SK-N-SH (cell line): Measurements from ENCODE around the gene ARHGEF28. TPM values are rescaled to one million over a fixed set of nuclear protein-coding genes. Genes with fewer than 3 reads are reported as not detected.

ENCODE experiments used
- CTCF ChIA-PET: fragments of 300-600, 350-600 bp; formaldehyde crosslinking; extraction: SDS; loops from one replicate; lab custom pipeline; 2021; lab: Yijun Ruan, JAX
- POLR2A ChIA-PET: fragments of 350-600 bp; sonication (Branson Sonifier 250); formaldehyde crosslinking; extraction: SDS; loops from one replicate; lab custom pipeline; 2020; ENCODE audit warnings: antibody characterized with exemption, inconsistent platforms; lab: Yijun Ruan, JAX
- DNase-seq: peaks from one replicate; pipeline ENCODE4 v3.0.0; 2012
- H2AFZ ChIP-seq: fragments of 200-600 bp; sonication (generic); 2 replicates; pipeline ENCODE4 v1.8.1; 2016; ENCODE audit warnings: antibody characterized with exemption, mild to moderate bottlenecking, low read depth
- H3F3A ChIP-seq: fragments of 200-600 bp; sonication (generic); replicated peaks from 2 replicates; pipeline ENCODE3; 2016; ENCODE audit warnings: antibody characterized with exemption, mild to moderate bottlenecking; ENCODE audit not compliant: insufficient read depth
- H3K27ac ChIP-seq, 2 experiments: fragments of 200-500 bp in 1 of 2; fragments of 200-600 bp in 1 of 2; sonication (Bioruptor generic) in 1 of 2; sonication (generic), shearing (Covaris generic) in 1 of 2; 2 replicates each; pipeline versions ENCODE4 v1.5.1 to v1.6.1; 2014 to 2016; ENCODE audit warnings: low read depth in 2 of 2, inconsistent platforms in 1 of 2, low read length in 1 of 2, mild to moderate bottlenecking in 1 of 2, mixed read lengths in 1 of 2
- H3K27me3 ChIP-seq: fragments of 200-600 bp; sonication (generic), shearing (Covaris generic); 2 replicates; pipeline ENCODE4 v1.6.1; 2016; ENCODE audit warnings: mixed run types; ENCODE audit not compliant: insufficient read depth
- H3K36me3 ChIP-seq, 2 experiments: fragments of 200-500 bp in 1 of 2; fragments of 200-600 bp in 1 of 2; sonication (Bioruptor generic) in 1 of 2; sonication (generic) in 1 of 2; replicated peaks in 1 of 2; 2 replicates each; pipeline versions ENCODE3 to v1.5.1; 2014 to 2016; ENCODE audit warnings: low read length in 1 of 2, mild to moderate bottlenecking in 1 of 2; ENCODE audit not compliant: insufficient read depth in 2 of 2, control insufficient read depth in 1 of 2
- H3K4me1 ChIP-seq, 2 experiments: fragments of 200-500 bp in 1 of 2; fragments of 200-600 bp in 1 of 2; sonication (Bioruptor generic) in 1 of 2; sonication (generic), shearing (Covaris generic) in 1 of 2; 2 replicates each; pipeline versions ENCODE4 v1.5.1 to v1.6.1; 2014 to 2016; ENCODE audit warnings: low read depth in 1 of 2, low read length in 1 of 2, mixed run types in 1 of 2; ENCODE audit not compliant: insufficient read depth in 2 of 2, control insufficient read depth in 1 of 2
- H3K4me2 ChIP-seq: fragments of 200-600 bp; sonication (generic), shearing (Covaris generic); 2 replicates; pipeline ENCODE4 v1.6.1; 2017; ENCODE audit warnings: mixed run types
- H3K4me3 ChIP-seq, 2 experiments: fragments of 200-500 bp in 1 of 2; fragments of 200-600 bp in 1 of 2; sonication (Bioruptor generic) in 1 of 2; sonication (generic), shearing (Covaris generic) in 1 of 2; 2 replicates each; pipeline versions ENCODE4 v1.5.1 to v1.8.1; 2014 to 2016; ENCODE audit warnings: low read depth in 2 of 2, inconsistent platforms in 1 of 2, low read length in 1 of 2, mild to moderate bottlenecking in 1 of 2, mixed read lengths in 1 of 2, moderate library complexity in 1 of 2
- H3K79me2 ChIP-seq: fragments of 200-600 bp; sonication (generic); 2 replicates; pipeline ENCODE4 v1.8.1; 2017; ENCODE audit warnings: mild to moderate bottlenecking; ENCODE audit not compliant: insufficient read depth
- H3K9ac ChIP-seq: fragments of 200-600 bp; sonication (generic); 2 replicates; pipeline ENCODE4 v1.6.1; 2017; ENCODE audit warnings: mixed run types
- H3K9me2 ChIP-seq: fragments of 200-600 bp; sonication (generic); 2 replicates; pipeline ENCODE4 v1.6.1; 2017; ENCODE audit warnings: mixed run types
- H3K9me3 ChIP-seq: fragments of 200-600 bp; sonication (generic); 2 replicates; pipeline ENCODE4 v1.6.1; 2017; ENCODE audit warnings: mixed run types, mild to moderate bottlenecking, moderate library complexity
- H4K20me1 ChIP-seq: fragments of 200-600 bp; sonication (generic); 2 replicates; pipeline ENCODE4 v1.6.1; 2017; ENCODE audit warnings: mild to moderate bottlenecking, mixed run types; ENCODE audit not compliant: insufficient read depth
- EP300 ChIP-seq, 2 experiments: IDR thresholded peaks; 2 replicates each; pipeline versions ENCODE4 v1.4.0 to v1.6.1; 2012; ENCODE audit warnings: borderline replicate concordance in 1 of 2, low read depth in 1 of 2, low read length in 1 of 2
- EZH2phosphoT487 ChIP-seq: fragments of 200-600 bp; sonication (generic); IDR thresholded peaks from 2 replicates; pipeline ENCODE4 v1.6.1; 2017; ENCODE audit warnings: low read depth, mixed run types, mild to moderate bottlenecking, antibody characterized with exemption, moderate library complexity, borderline replicate concordance
- FOSL2 ChIP-seq: IDR thresholded peaks from 2 replicates; pipeline ENCODE4 v1.4.0; 2012; ENCODE audit warnings: low read depth, mild to moderate bottlenecking, moderate library complexity, borderline replicate concordance
- FOXM1 ChIP-seq: IDR thresholded peaks from 2 replicates; pipeline ENCODE4 v1.4.0; 2012; ENCODE audit warnings: low read depth, mild to moderate bottlenecking
- GABPA ChIP-seq: IDR thresholded peaks from 2 replicates; pipeline ENCODE4 v1.4.0; 2012; ENCODE audit warnings: low read depth, mild to moderate bottlenecking
- JUND ChIP-seq: IDR thresholded peaks from 2 replicates; pipeline ENCODE4 v1.4.0; 2012
- MAX ChIP-seq: IDR thresholded peaks from 2 replicates; pipeline ENCODE4 v1.4.0; 2012; ENCODE audit warnings: low read depth
- MEF2A ChIP-seq: IDR thresholded peaks from 2 replicates; pipeline ENCODE4 v1.4.0; 2012; ENCODE audit warnings: low read depth, borderline replicate concordance
- NFIC ChIP-seq: IDR thresholded peaks from 2 replicates; pipeline ENCODE4 v1.4.0; 2012; ENCODE audit warnings: borderline replicate concordance
- RAD21 ChIP-seq: IDR thresholded peaks from 2 replicates; pipeline ENCODE4 v1.6.1; 2012; ENCODE audit warnings: mild to moderate bottlenecking, low read length
- REST ChIP-seq: IDR thresholded peaks from 2 replicates; pipeline ENCODE4 v1.6.1; 2012; ENCODE audit warnings: mild to moderate bottlenecking, low read depth, low read length, moderate library complexity
- RFX5 ChIP-seq: IDR thresholded peaks from 2 replicates; pipeline ENCODE4 v1.6.1; 2012; ENCODE audit warnings: mild to moderate bottlenecking, improper control_type of control experiment, low read length
- SMC3 ChIP-seq: IDR thresholded peaks from 2 replicates; pipeline ENCODE4 v1.6.1; 2012; ENCODE audit warnings: low read depth, low read length, improper control_type of control experiment
- TAF1 ChIP-seq: IDR thresholded peaks from 2 replicates; pipeline ENCODE4 v1.6.1; 2012; ENCODE audit warnings: low read depth, mild to moderate bottlenecking, low read length, moderate library complexity, borderline replicate concordance
- TEAD4 ChIP-seq: IDR thresholded peaks from 2 replicates; pipeline ENCODE4 v1.4.0; 2012; ENCODE audit warnings: mild to moderate bottlenecking, borderline replicate concordance; ENCODE audit not compliant: insufficient read depth
- YY1 ChIP-seq: IDR thresholded peaks from 2 replicates; pipeline ENCODE4 v1.4.0; 2012; ENCODE audit warnings: low read depth, mild to moderate bottlenecking
- ZBTB33 ChIP-seq: IDR thresholded peaks from 2 replicates; pipeline ENCODE4 v1.4.0; 2012; ENCODE audit warnings: low read depth, borderline replicate concordance
- WGBS: methylation state at CpG from one replicate; pipeline ENCODE4 v1.1.6; 2017; ENCODE audit warnings: low lambda C conversion rate; 5-methylcytosine and 5-hydroxymethylcytosine counted together
- polyA plus RNA-seq, 3 experiments: library from polyadenylated mRNA; depleted of rRNA; stranded (reverse); fragments of >200 nt; gene quantifications; 2 replicates each; pipeline ENCODE4 v1.2.3, GENCODE V29; 2012

Gene ARHGEF28
- polyA plus RNA-seq, 1 of the 3 experiments (the other 2 are of a cell fraction), result 4.2 TPM

- ChIA-PET CTCF (interaction anchor here (0.8 to 1.0 kb wide), 2 partner anchors 58 to 91 kb away, joined by 3 read pairs; no protein-coding TSS in a partner anchor), POLR2A (no interaction called here)
- no peak overlapping the region for H3K4me2 ChIP-seq
- H3K36me3 ChIP-seq, result no peaks in the 10 kb centered on the region
- no peaks in the 10 kb centered on the region for H3K9me2 ChIP-seq
- H2AFZ ChIP-seq, result no peak overlapping the region
- peaks cover 5% of the 10 kb centered on the region; the same call in 1 of the 2 replicates for H3K79me2 ChIP-seq
- no peaks in the 10 kb centered on the region for H3F3A ChIP-seq
- no peaks in the 10 kb centered on the region for H4K20me1 ChIP-seq
- no peak for DNase-seq
- H3K27ac ChIP-seq, result no peak overlapping the region
- H3K27me3 ChIP-seq, result no peaks in the 10 kb centered on the region
- H3K9ac ChIP-seq, result no peak overlapping the region
- WGBS, result 96% methylated on average over 4 of the region's 4 CpGs
- no peak overlapping the region for H3K4me3 ChIP-seq
- TF ChIP-seq EP300 (IDR thresholded peaks at IDR 0.05; ENCODE audit: borderline replicate concordance in 1 of 2, low read depth in 1 of 2, low read length in 1 of 2) (no peak), YY1 (no peak), RFX5 (no peak), TEAD4 (no peak), NFIC (no peak), REST (no peak), SMC3 (no peak), JUND (no peak), MAX (no peak), GABPA (no peak)
- H3K4me1 ChIP-seq, result no peaks in the 10 kb centered on the region; a peak in 1 of 4 replicates
- H3K9me3 ChIP-seq, result no peaks in the 10 kb centered on the region
Observed at GRCh38 chr5:73735032-73735734, 109.2 kb downstream of the ARHGEF28 start.

GRCh38 chr5:73739650-73740049, 113.7 kb downstream of the ARHGEF28 start:
- Histone ChIP-seq H3K9me3 (0 out of 2 replicates have a peak, but pooled peaks cover 5% of the 10 kb centered on the region), H3K4me1 (no peaks in the 10 kb centered on the region), H4K20me1 (no peaks in the 10 kb centered on the region), H3K36me3 (no peaks in the 10 kb centered on the region), H3K27ac (no peak overlapping the region), H3K79me2 (no peaks in the 10 kb centered on the region), H3K4me2 (no peak overlapping the region), H3F3A (peaks cover 4% of the 10 kb centered on the region), H3K9me2 (no peaks in the 10 kb centered on the region), H3K9ac (no peak overlapping the region), H3K4me3 (no peak overlapping the region), H3K27me3 (no peaks in the 10 kb centered on the region), H2AFZ (no peak overlapping the region)
- ChIA-PET CTCF (interaction anchor here (0.6 to 2.2 kb wide), 2 partner anchors 25 to 46 kb away, joined by 3 to 8 read pairs; no protein-coding TSS in a partner anchor), POLR2A (no interaction called here)
- whole genome bisulfite sequencing, result 96% methylated on average over 1 of the region's 1 CpG
- no peak for DNase-seq
- TF ChIP-seq EZH2phosphoT487 (no peak), FOSL2 (no peak), MEF2A (no peak), REST (no peak), RAD21 (no peak), TAF1 (no peak), GABPA (no peak), FOXM1 (no peak), RFX5 (no peak), ZBTB33 (no peak)
